Endothelial cell (in vitro differentiated cells): ENCODE results near the gene NPLOC4. TPM values are rescaled to one million over a fixed set of nuclear protein-coding genes. Genes with fewer than 3 reads are reported as not detected.

ENCODE experiments used
- DNase-seq: peaks from one replicate; pipeline ENCODE4 v3.0.0; 2021; ENCODE audit warnings: low spot score
- H3K27ac Mint-ChIP-seq: one replicate; pipeline ENCODE4 v1.8.0; 2021; ENCODE audit warnings: mixed read lengths, inconsistent platforms; ENCODE audit not compliant: unreplicated experiment
- H3K27me3 Mint-ChIP-seq: one replicate; pipeline ENCODE4 v1.8.0; 2021; ENCODE audit warnings: mild to moderate bottlenecking, moderate library complexity, mixed read lengths, inconsistent platforms; ENCODE audit not compliant: unreplicated experiment
- H3K36me3 Mint-ChIP-seq: one replicate; pipeline ENCODE4 v1.8.0; 2021; ENCODE audit warnings: mild to moderate bottlenecking, low read depth, mixed read lengths, inconsistent platforms; ENCODE audit not compliant: unreplicated experiment
- H3K4me1 Mint-ChIP-seq: one replicate; pipeline ENCODE4 v1.8.0; 2021; ENCODE audit warnings: mild to moderate bottlenecking, mixed read lengths, inconsistent platforms; ENCODE audit not compliant: unreplicated experiment
- H3K4me3 Mint-ChIP-seq: one replicate; pipeline ENCODE4 v1.8.0; 2021; ENCODE audit warnings: mild to moderate bottlenecking, mixed read lengths, inconsistent platforms; ENCODE audit not compliant: unreplicated experiment
- H3K9me3 Mint-ChIP-seq: one replicate; pipeline ENCODE4 v1.8.0; 2021; ENCODE audit warnings: mixed read lengths, inconsistent platforms; ENCODE audit not compliant: unreplicated experiment
- total RNA-seq: library from RNA; stranded (reverse); fragmentation: NEBNext Ultra II Directional; extraction: Animal tissue kit (Norgen Biotek cat#: 25700); gene quantifications from one replicate; pipeline ENCODE4 v1.2.1, GENCODE V29; 2021; ENCODE audit not compliant: unreplicated experiment
- TF ChIP-seq, protein P1 (sequence below): fragments of 200-600 bp; sonication (generic); IDR thresholded peaks from one replicate; pipeline ENCODE4 v1.5.0; 2021; ENCODE audit warnings: antibody characterized with exemption; ENCODE audit not compliant: unreplicated experiment

Gene NPLOC4
- total RNA-seq, 1 donor from 2014 or later = 133 TPM

DNA sequence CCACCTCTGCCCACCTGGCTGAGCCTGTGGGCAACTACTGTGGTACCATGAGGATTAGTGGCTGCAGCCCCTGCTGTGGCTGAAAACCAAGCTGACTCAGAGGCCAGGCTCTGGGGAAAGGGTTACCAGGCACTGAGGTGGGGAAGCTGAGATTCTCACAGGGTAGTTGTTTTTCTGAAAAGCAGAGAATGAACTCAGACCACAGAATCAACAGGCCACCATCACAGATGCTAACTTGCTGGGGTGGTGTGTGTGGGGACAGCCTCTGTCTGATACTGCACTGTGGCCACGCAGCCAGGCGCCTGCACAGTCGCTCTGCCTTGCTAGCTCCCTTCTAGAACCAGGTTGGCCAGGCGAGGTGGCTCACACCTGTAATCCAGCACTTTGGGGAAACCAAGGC lies 28.8 kb downstream of the NPLOC4 start:
- no peaks in the 10 kb centered on the region for H3K27me3 Mint-ChIP-seq
- DNase-seq = no peak
- no peak overlapping the region for H3K4me3 Mint-ChIP-seq
- no peaks in the 10 kb centered on the region for H3K9me3 Mint-ChIP-seq
- TF ChIP-seq, protein P1, sequence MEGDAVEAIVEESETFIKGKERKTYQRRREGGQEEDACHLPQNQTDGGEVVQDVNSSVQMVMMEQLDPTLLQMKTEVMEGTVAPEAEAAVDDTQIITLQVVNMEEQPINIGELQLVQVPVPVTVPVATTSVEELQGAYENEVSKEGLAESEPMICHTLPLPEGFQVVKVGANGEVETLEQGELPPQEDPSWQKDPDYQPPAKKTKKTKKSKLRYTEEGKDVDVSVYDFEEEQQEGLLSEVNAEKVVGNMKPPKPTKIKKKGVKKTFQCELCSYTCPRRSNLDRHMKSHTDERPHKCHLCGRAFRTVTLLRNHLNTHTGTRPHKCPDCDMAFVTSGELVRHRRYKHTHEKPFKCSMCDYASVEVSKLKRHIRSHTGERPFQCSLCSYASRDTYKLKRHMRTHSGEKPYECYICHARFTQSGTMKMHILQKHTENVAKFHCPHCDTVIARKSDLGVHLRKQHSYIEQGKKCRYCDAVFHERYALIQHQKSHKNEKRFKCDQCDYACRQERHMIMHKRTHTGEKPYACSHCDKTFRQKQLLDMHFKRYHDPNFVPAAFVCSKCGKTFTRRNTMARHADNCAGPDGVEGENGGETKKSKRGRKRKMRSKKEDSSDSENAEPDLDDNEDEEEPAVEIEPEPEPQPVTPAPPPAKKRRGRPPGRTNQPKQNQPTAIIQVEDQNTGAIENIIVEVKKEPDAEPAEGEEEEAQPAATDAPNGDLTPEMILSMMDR = no peak
- H3K36me3 Mint-ChIP-seq = peaks cover 49% of the 10 kb centered on the region
- no peaks in the 10 kb centered on the region for H3K4me1 Mint-ChIP-seq
- H3K27ac Mint-ChIP-seq = no peak overlapping the region

DNA sequence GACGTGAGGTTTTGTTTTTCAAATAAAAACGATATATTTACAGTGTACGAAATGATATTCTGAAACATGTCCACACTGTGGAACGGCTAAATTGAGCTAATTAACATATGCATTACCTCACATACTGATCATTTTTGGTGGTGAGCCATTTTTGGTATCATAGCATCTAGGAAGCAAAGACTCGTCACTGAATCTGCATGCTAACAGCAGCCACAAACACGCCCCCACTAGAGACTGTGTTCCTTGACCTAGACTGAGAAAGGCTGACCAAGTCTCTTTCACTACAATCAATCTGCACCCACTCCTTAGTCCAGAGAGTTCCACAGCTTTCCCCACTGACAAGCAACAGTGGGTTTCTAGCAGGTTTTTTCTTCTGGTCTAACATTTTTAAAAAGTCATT lies 29.5 kb downstream of the NPLOC4 start:
- no peaks in the 10 kb centered on the region for H3K27me3 Mint-ChIP-seq
- no peak for DNase-seq
- H3K4me3 Mint-ChIP-seq = no peak overlapping the region
- peaks cover 42% of the 10 kb centered on the region for H3K36me3 Mint-ChIP-seq
- no peaks in the 10 kb centered on the region for H3K4me1 Mint-ChIP-seq
- H3K27ac Mint-ChIP-seq = peak overlapping the region; percentile 67
- TF ChIP-seq, protein P1 = no peak
- no peaks in the 10 kb centered on the region for H3K9me3 Mint-ChIP-seq

DNA sequence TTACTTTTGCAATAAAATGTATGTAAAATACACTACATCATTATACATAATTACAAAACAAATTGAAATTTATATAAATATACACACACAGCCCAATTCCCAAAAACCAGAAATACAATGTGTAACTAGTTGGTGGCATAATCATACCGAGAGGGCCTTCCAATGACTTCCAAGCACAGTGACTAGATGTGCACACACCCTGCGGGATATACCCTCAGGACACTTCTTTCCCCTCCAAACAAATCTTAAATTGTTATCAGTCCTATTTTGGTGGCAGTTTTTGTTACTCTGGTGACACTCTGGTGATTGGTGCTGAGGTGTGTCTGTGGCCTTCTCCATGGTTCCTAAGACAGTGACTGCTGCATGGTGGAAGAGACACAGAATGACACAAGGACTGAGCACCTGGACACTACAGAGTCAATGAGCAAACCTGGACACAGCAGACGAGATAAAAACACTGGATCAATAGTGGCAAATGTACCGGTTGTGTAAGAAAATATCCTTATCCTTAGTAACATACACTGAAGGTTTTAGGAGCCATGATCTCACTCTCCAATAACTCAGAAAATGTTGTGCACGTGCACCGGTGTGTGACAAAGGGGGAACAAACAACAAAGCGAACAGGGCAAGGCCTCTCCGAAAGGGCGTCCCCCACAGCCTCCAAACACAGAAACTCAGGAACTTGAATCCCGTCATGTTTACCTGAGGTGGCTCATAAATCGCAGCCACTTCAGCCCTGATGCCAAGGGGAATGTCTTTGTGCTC lies 32.9 kb downstream of the NPLOC4 start:
- peaks cover 45% of the 10 kb centered on the region for H3K36me3 Mint-ChIP-seq
- no peak overlapping the region for H3K4me3 Mint-ChIP-seq
- H3K27ac Mint-ChIP-seq = no peak overlapping the region
- no peak for DNase-seq
- no peaks in the 10 kb centered on the region for H3K4me1 Mint-ChIP-seq
- H3K9me3 Mint-ChIP-seq = no peaks in the 10 kb centered on the region
- H3K27me3 Mint-ChIP-seq = no peaks in the 10 kb centered on the region
- TF ChIP-seq, protein P1 = no peak

GRCh38 chr17:81601525-81602120 lies 35.3 kb downstream of the NPLOC4 start:
- DNase-seq = peak; percentile 48
- no peaks in the 10 kb centered on the region for H3K4me1 Mint-ChIP-seq
- H3K4me3 Mint-ChIP-seq = peak overlapping the region; percentile 43
- H3K36me3 Mint-ChIP-seq = peaks cover 37% of the 10 kb centered on the region
- TF ChIP-seq, protein P1 = peak; percentile 40
- peaks cover 4% of the 10 kb centered on the region for H3K27me3 Mint-ChIP-seq
- no peaks in the 10 kb centered on the region for H3K9me3 Mint-ChIP-seq
- no peak overlapping the region for H3K27ac Mint-ChIP-seq
